HL-60/S4 treated with phorbol 12-myristate 13-acetate at 8.2 ng/mL for 4 days and 3 days (cell line): ENCODE measurements around the gene ZFYVE21.

ENCODE experiments used
- in situ Hi-C: fragments of 300-500 bp; cut with MboI; formaldehyde crosslinking; loops from 2 replicates; pipeline ENCODE4 v1.15.0; 2022; ENCODE audit warnings: low sequenced_read_pairs

ZFYVE21 gene

DNA sequence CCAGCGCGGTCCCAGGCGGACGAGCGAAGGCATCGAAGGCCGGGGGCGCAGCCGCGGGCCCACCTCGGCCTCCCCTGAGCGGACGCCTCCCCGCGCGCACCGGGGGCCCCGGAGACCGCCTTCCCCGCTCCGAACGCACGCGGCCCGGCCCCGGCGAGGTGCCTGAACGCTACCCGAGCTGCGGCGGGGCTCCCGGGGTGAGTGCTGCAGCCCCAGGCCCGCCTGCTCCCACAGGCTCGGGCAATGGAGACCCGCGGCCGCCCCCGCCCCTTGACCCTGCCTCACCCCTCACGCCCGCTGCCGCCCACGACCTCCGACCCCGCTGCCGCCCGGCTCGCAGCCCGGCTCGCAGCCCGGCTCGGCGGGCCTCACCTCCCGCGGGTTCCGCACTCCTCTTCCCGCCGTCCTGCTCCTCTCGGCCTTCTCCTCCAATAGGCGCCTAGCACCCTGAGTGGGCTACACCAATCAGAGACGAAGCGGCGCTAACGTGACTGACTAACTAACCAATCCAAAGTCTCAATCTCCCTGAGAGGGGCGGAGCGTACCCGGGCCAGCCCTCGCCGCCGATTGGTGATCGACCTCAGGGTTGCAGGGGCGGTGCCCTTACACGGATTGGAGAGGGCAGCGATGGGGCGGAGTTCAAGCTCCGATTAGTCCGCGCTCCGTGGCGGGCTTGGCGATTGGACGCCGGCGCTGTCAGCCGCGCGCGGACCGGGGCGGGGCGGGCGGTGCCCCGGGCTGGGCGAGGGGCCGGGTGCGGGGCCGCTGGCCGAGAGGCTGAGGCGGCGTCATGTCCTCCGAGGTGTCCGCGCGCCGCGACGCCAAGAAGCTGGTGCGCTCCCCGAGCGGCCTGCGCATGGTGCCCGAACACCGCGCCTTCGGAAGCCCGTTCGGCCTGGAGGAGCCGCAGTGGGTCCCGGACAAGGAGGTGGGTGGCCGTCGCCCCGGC, at the start of gene ZFYVE21, which contains the start of gene XRCC3:
ZFYVE21 (plus strand) TSS at position 759 of the 949 bp plus-strand sequence; CDS start at position 791, 32 bp downstream.
XRCC3 (minus strand) TSS at position 400 of the 949 bp plus-strand sequence. CDS start 4,364 bp downstream, outside the sequence.
- in situ Hi-C loops: no loop called here

DNA sequence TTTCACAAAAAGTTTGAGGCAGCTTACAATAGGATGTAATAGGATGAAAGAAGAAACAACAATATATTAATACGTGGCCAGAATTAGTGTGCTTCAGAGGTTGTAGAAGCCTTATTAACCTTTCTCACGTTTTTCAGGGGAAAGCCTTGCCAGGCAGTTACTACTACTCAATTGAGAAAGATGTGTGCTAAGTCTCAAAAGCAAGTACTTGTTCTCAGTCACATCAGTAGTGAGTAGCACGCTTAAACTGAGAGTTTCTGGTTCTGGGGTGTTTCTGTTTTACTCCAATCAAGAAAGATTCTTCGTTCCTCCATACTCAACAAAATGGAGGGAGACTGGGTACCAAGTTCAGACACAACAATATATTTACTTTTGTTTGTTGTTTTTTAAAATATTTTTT, 47.9 kb upstream of the ZFYVE21 start:
- in situ Hi-C loops: no loop called here

DNA sequence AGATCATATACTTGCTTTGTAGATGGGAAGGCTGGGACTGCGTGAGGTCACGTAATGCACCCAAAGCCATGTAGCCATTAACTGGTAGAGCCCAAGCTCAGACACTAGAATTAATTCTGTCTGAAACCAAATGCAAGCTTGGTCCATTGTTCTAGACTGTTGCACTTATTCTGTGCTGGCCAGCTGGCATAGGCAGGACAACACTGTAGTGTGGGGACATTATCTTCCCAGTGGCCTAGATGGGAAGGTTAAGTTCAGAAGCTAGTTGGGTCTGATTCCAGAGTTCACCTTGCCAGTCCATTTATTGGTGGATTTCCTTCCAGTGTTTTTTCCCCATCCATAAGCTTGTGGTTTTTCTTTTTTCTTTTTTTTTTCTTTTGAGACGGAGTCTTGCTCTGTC, 47.5 kb upstream of the ZFYVE21 start:
- in situ Hi-C loops: no loop called here

DNA sequence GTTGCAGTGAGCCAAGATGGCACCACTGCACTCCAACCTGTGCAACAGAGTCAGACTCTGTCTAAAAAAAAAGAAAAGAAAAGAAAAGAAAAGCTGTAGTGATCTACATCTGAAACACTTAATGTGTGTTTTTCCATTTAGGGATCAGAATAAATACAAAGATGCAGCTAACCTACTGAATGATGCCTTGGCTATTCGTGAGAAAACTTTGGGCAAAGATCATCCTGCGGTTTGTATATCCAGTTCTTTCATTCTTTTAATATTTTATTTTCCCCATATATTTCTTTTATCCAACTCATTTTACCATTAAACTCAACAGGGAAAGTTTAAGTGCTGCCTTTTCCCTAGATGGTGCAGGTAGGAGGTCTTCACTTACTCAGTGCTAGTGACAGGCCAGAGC, 46.2 kb upstream of the ZFYVE21 start:
- in situ Hi-C loops: no loop called here

DNA sequence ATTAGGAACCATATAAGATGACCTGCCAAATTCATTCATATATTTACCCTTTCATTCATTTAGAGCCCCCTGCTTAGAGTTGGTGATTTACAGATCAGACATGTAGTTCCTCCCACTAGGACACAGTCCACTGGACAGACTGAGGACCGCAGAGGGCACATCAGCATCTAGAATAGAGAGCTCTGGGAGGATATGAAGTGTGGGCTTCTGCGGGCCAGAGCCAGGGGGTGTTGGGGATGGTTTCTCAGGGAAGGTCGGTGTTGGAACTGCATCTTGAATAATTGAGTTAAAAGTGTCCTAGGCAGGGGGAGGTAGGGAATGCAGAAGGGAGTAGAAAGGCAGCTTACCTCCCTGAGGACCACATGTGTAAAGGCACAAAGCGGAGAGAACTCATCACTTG, 43.7 kb upstream of the ZFYVE21 start:
- in situ Hi-C loops: no loop called here

DNA sequence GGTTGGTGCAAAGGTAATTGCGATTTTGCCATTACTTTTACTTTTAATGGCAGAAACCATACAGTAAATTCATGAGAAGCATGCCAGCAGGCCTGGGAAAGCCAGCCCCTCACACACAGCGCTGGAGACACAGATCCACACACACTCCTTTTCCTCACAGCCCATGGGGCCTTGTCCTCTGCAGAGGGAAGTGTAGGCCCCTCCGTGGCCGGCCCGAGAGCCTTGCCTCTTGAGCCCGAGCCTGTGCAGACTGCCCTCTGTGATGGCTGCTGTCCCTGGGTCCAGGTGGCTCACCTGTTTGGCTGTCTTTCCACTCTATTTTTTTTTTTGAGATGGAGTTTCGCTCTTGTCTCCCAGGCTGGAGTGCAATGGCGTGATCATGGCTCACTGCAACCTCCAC, 39.7 kb upstream of the ZFYVE21 start:
- in situ Hi-C loops: no loop called here

DNA sequence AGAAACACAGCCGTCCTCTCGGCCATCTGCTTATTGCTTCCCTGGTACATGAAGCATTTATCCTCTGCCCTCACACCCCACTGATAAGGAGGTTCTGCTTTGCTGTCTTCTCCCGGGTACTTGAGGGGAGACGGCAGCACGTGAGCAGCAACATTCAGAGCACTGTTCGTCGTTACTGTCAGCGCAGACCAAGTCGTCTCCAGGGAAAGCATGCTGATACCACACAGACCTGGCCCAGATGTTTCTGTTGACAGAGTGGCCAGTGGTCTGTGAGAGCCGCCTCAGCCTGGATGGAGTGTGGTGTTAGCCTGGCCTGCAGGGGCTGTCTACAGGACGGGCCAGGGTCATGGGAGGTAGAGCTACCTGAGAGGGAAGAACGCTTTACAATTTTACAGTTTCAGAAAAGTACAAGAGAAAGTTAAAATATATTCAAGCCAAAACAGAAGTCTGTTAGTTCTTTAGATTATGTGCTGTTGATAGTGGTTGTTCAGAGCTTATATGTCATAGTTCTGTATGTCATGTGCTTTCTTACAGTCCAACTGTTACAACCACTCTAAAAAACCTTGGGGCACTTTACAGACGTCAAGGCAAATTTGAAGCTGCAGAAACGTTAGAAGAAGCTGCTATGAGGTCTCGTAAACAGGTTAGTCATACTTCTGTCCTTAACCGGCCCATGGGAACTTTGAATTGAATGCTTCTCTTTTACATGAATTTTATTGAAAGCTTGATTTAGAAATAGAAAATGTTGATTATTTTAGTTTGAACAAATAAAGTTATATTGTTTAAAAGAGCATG, 38.5 kb upstream of the ZFYVE21 start:
- in situ Hi-C loops: no loop called here

DNA sequence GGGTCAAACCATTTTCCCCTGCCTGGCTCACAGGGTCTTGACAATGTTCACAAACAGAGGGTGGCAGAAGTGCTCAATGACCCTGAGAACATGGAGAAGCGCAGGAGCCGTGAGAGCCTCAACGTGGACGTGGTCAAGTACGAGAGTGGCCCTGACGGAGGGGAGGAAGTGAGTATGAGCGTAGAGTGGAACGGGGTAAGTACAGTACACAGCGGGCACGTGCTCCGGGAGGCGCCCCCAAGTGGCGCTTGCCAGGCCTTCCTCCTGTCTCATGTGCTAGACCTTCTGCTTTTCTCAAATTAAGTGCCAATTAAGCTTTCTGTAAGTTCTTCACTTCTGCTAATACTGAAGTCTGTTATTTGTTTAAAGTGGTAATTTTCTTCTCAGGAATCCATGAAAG, 36.3 kb upstream of the ZFYVE21 start:
- in situ Hi-C loops: no loop called here

DNA sequence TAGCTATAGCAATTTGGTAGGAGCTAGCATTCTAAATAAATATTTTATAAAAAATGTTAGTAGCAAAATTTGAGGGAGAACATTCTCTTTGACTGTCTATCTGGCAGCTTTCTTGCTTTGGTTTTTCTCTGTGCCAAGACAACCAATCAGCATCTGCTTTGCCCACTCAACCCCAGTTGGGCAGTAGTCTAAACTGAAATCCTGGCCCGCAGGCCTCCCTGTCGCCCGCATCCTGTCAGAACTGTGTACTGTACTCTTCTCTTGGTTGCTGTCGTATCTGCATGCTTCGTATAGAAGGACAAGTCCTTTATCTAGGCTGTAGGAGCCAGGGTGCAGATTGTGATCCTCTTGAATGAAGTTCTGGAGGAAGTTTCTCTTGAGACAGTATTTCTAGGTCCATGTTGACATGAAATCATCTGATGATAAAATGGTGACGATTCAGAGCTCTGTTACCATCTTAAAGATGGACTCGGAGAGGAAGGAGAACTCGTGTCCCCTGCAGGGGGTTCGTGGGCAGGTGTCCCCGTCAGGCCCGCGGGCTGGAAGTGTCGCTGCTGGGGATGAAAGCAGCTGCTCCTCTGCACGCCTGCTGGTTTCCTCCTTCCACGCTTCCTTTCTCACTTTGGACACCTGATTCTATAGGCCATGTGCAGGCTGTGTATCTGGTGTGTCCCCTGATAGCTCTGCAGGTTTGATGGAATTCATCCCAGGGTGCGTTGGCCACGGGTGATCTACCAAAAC, 34.9 kb upstream of the ZFYVE21 start:
- in situ Hi-C loops: loop anchor here (10.0 kb wide), 1 partner anchor 106 kb away; no protein-coding TSS in a partner anchor

DNA sequence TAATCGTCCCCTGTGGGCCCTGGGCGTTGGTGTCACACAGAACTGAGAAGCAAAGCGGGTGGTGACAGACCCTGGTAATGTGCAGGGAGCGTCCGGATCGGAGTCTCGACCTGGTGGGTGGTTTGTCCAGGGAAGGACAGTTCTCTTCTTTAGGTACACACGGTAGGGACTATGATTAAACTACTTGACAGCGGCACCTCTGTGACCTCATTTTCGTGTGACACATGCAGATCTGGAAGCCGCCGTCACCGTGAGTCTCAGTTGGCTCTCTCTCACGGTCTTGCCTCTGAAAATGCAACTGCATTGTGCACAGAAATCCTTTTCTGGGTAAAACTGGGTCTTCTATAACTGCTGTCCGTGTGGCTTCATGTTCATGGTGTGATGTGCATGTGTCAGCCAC, 32.5 kb upstream of the ZFYVE21 start:
- in situ Hi-C loops: loop anchor here (10.0 kb wide), 1 partner anchor 108 kb away; no protein-coding TSS in a partner anchor

DNA sequence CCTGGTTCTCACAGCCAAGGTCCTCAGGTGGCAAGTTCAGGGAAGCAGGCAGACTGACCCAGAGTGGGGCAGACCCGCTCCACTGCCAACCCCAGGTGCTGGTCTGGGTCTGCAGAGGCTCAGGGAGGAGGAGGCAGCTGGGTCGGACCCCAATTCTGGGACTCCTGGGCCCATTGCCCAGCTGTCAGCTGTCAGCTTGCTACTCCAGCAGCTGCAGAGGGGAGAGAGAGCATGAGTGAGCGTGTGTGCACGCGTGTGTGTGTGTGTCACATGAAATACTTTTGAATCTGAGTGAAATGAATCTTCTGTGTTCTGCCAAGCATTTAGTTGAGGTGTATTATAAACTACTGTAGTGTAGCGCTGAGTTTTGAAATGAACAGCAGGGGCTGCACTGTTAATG, 31.1 kb upstream of the ZFYVE21 start:
- in situ Hi-C loops: loop anchor here (10.0 kb wide), 1 partner anchor 110 kb away; no protein-coding TSS in a partner anchor

DNA sequence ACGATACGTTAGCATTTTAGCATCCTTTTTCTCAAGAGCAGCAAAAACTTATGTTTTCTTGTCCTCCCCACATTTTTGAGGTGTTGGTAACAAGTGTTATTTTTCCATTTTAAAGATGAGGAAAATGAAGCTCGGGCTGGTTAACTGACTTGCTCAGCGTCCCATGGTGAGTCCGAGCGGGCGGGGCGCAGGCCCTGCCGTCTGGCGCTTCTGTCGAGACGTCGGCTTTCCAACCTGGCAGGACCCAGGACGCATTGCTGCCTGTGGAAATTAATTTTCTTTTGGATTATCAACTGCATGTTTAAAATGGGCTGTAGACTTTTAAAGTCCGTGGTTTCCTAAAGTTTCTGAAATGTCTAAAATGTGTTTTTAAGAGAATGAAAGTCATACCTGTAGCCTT, 30.7 kb upstream of the ZFYVE21 start:
- in situ Hi-C loops: loop anchor here (10.0 kb wide), 1 partner anchor 110 kb away; no protein-coding TSS in a partner anchor

DNA sequence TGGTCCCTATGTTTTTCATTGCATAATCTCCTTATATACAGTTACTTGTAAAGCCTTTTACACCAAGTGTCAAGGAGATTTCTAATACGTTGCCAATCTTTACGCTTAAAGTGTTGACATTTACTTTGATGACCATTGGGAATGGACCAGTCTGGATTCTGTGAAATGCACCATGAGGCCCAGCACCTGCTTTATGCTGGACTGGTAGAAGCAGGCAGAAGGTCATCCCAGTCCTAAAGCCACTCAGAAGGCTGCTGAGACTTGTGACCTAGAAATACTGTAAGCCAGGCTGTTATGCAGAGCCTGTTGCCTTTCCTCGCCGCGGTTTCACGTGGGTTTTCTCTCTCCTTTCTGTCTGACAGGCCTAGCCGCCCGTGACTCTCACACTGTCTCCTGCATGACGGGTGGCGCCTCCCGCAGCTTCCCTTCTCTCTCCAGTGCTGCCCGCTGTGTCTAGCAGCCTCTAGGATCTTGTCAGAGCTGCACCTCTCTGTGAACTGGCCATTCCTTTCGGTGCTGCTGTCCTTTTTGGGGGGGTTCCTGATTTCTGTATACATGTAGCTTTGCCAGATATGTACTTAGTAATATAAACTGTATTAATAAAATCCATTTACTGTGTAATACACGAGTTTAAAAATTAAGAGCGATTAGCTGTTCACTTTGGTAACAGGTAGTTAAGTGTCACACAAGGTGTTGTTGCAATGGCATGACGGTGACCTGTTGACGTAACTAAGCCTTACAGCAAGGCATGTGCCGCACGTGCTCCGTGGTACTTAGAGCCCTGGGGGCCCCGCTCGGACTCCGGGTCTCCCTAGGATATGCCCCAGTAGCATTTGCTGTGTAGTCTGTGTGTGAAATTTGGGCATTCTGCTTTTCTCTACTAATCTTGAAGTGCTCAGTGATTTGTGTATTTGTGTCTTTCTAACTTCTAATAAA, 30.1 kb upstream of the ZFYVE21 start:
- in situ Hi-C loops: loop anchor here (10.0 kb wide), 1 partner anchor 111 kb away; no protein-coding TSS in a partner anchor

DNA sequence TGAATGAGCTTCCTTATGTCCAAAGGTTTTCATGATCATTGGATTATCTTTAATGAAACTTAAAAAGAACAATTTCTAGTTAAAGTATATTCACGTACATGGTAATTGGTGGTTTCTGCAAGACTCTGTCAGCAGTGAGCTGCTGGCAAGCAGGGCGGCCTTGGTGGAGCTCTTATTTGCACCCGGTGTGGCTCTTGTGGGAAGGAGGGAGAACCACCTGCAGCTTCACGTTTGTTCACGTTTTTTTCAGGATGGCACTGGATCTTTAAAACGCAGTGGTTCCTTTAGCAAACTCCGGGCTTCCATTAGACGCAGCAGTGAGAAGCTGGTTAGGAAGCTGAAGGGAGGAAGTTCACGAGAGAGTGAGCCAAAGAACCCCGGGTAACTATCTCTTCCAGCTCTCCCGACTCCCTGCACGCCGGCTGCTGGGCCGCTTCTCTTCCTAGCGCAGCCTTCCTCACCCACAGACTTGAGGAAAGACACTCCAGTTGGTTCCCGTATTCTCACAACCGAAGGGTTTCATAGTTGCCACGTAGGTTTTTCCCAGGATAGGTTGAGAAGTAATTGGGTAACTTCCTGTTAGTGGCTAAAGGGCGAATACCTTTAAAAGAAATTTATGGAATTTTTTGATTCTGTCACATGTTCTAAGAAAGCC, 28.7 kb upstream of the ZFYVE21 start:
- in situ Hi-C loops: loop anchor here (10.0 kb wide), 1 partner anchor 112 kb away; no protein-coding TSS in a partner anchor

DNA sequence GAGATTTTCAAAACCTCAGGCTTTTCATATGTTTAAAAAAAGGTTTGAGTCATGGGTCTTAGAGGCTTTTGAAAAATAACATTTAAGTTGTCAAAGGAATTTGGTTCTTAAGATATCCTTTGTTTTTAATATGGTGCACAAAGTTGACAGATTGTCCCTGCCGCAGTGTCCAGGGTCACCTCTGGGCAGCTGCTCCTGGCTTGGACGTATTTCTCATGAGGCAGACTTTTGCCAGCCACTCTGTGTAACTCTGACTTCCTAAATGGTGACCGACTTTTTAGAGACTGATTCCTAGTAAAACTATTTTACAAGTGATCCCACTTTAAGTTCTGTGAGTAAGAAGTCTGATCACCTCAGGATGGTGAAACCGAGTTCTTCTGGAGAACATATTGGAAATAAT, 27.9 kb upstream of the ZFYVE21 start:
- in situ Hi-C loops: loop anchor here (10.0 kb wide), 1 partner anchor 113 kb away; no protein-coding TSS in a partner anchor

DNA sequence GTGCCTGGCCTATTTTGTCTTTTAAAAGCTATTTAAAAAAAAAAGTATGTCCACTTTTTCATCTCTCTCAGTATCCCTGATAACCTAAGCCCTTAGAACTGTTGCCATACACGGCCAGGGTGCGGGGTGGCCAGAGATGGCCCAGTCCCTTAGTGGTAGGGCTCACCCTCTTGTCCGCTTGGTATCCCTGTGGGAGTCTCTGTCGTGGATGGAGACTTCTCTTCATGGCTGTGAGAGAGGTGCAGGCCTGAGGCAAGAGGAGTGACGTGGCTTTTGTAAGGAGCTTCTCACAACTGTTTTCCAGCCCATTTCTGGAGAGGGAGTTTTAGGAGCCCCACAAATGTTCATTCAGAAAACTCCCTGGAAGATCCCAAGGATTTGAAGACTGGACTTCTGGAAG, 27.2 kb upstream of the ZFYVE21 start:
- in situ Hi-C loops: loop anchor here (10.0 kb wide), 1 partner anchor 114 kb away; no protein-coding TSS in a partner anchor

DNA sequence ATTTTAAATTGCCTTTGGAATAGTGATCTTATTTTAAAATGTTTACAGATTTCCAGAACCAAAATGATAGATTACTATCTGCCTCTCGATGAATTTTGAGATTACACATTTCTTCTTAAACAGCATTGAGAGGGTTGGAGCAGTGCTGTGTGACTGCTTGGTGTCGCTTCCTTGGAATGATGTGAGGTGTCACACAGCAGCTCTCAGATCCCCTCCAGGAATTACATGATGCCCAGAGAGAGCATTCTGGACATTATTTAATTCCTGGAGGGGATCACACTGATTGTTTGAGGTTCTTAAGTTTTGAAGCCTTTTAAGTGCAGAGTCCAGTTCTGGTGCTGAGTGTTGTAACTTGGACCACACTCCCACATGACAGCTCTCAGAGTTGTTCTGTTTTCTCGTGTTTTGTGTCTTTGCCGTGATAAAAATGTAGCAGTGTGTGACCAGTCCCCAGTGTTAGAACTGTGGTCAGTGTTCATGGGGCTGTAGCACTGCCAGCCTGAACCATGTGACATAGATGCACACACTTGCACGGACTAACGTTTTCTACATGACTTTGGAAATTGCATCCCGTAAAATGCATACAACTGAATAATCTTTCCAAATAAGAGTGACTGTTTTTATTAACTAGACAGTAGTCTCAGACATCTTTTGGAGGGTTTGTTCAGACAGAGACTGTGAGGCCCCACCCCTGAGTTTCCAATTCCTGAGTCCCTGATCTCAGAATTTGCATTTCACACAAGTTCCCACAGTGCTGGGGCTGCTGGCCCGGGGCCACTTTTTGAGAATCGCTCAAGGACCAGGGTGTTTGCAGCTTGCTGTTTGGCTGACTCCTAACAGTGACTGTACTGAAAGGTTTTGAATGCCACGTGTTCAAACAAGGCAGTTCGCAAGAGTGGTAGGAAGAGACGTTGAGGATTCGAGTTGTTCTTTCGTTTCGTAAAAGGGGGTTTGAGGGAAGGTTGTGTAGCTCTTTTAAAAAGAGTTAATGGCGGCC, 26.4 kb upstream of the ZFYVE21 start:
- in situ Hi-C loops: loop anchor here (10.0 kb wide), 1 partner anchor 114 kb away; no protein-coding TSS in a partner anchor

DNA sequence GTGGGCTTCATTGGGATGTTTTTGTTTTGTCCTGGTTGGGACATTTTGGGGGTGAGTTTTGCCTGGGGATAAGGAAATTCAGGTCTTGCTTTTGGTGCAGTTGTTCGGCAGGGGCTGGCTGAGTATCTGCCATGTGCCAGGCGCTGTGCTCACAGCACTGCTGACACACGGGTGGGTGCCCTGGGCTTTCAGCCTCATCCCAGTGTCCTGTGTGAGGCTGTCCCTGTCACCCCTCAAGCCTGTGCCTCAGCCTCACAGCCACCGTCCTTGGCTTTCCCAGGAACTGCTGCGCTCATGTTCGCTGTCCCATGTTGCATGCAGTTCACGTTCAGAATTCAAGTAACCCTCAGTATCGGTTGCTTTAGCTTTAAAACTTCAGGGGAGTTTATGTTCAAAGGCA, 25.3 kb upstream of the ZFYVE21 start:
- in situ Hi-C loops: no loop called here
